B cell (primary cell): ENCODE results near the gene CASTOR2. TPM values are rescaled to one million over a fixed set of nuclear protein-coding genes. Genes with fewer than 3 reads are reported as not detected.
A peak's percentile ranks its signal among the peaks of the same experiment; 100 is the strongest.
"Not testable (repeated sequence)": the region's sequence is repeated elsewhere in the genome, so short reads cannot be mapped to it uniquely, and the experiment has no call there.

Experiments
- ATAC-seq: fragments of 200-7000 bp; cut with Tn5 transposase; one replicate; pipeline ENCODE4 v1.10.0; 2021; ENCODE audit warnings: low read depth, mild to moderate bottlenecking, moderate number of reproducible peaks, moderate library complexity
- CTCF ChIA-PET: fragments of 350-600 bp; sonication (Branson Sonifier 250); formaldehyde crosslinking; loops from one replicate; lab custom pipeline; 2021; ENCODE audit warnings: antibody characterized with exemption, inconsistent platforms; lab: Charles Lee
- POLR2A ChIA-PET: fragments of 350-600 bp; sonication (Branson Sonifier 250); formaldehyde crosslinking; loops from one replicate; lab custom pipeline; 2021; ENCODE audit warnings: antibody characterized with exemption; lab: Charles Lee
- DNase-seq: peaks from one replicate; pipeline ENCODE4 v3.0.0; 2013
- H2AFZ ChIP-seq: 2 replicates; pipeline ENCODE4 v1.6.1; 2012; ENCODE audit warnings: mild to moderate bottlenecking, low read depth, low read length; ENCODE audit not compliant: insufficient read depth, poor library complexity, severe bottlenecking
- H3K27ac ChIP-seq, 2 donors: 1 replicate in 1 of 2; 2 replicates in 1 of 2; pipeline ENCODE4 v1.5.1; 2012 to 2013; ENCODE audit warnings: low read length in 2 of 2, mild to moderate bottlenecking in 2 of 2, moderate library complexity in 1 of 2
- H3K27me3 ChIP-seq, 4 experiments: fragments of 200-600 bp in 1 of 4; sonication (generic) in 1 of 4; replicated peaks in 1 of 4; 1 replicate in 2 of 4; 2 replicates in 2 of 4; pipeline versions ENCODE4 v1.6.1 to v1.7.0; 2013 to 2016; ENCODE audit warnings: low read length in 3 of 4, mild to moderate bottlenecking in 2 of 4, mixed read lengths in 1 of 4, moderate library complexity in 1 of 4; ENCODE audit not compliant: insufficient read depth in 4 of 4, control insufficient read depth in 3 of 4; ENCODE audit errors: control extremely low read depth in 1 of 4
- H3K36me3 ChIP-seq, 2 experiments: replicated peaks in 1 of 2; 1 replicate in 1 of 2; 2 replicates in 1 of 2; pipeline versions ENCODE4 v1.6.1 to v1.7.1; 2013; ENCODE audit warnings: low read length in 1 of 2; ENCODE audit not compliant: insufficient read depth in 2 of 2, control insufficient read depth in 1 of 2; ENCODE audit errors: control extremely low read depth in 1 of 2, extremely low read depth in 1 of 2
- H3K4me1 ChIP-seq, 2 donors: fragments of 200-600 bp in 1 of 2; sonication (generic) in 1 of 2; 1 replicate in 1 of 2; 2 replicates in 1 of 2; pipeline versions ENCODE4 v1.5.1 to v1.6.1; 2013 to 2017; ENCODE audit warnings: low read length in 2 of 2; ENCODE audit not compliant: control insufficient read depth in 2 of 2, insufficient read depth in 2 of 2
- H3K4me2 ChIP-seq: replicated peaks from 2 replicates; pipeline ENCODE3; 2012; ENCODE audit warnings: mild to moderate bottlenecking, low read depth, low read length; ENCODE audit not compliant: poor library complexity, severe bottlenecking
- H3K4me3 ChIP-seq, 5 experiments: fragments of 200-600 bp in 1 of 5; sonication (generic) in 1 of 5; 1 replicate in 3 of 5; 2 replicates in 2 of 5; pipeline versions ENCODE4 v1.5.1 to v1.7.0; 2011 to 2016; ENCODE audit warnings: low read length in 4 of 5, mild to moderate bottlenecking in 4 of 5, low read depth in 2 of 5, control low read depth in 1 of 5, moderate library complexity in 1 of 5; ENCODE audit not compliant: insufficient read depth in 1 of 5; ENCODE audit errors: control extremely low read depth in 1 of 5, extremely low read depth in 1 of 5
- H3K79me2 ChIP-seq: fragments of 200-600 bp; sonication (generic); one replicate; pipeline ENCODE4 v1.6.0; 2016; ENCODE audit warnings: low read length; ENCODE audit not compliant: control insufficient read depth, insufficient read depth
- H3K9ac ChIP-seq: fragments of 200-600 bp; sonication (generic); 2 replicates; pipeline ENCODE4 v1.6.1; 2017; ENCODE audit warnings: mild to moderate bottlenecking, low read length, moderate library complexity
- H3K9me3 ChIP-seq, 3 donors: one replicate each; pipeline versions ENCODE4 v1.6.1 to v1.7.1; 2013; ENCODE audit warnings: low read length in 2 of 3; ENCODE audit not compliant: control insufficient read depth in 2 of 3, insufficient read depth in 1 of 3; ENCODE audit errors: control extremely low read depth in 1 of 3
- H4K20me1 ChIP-seq: 2 replicates; pipeline ENCODE4 v1.6.0; 2012; ENCODE audit warnings: mild to moderate bottlenecking, low read length; ENCODE audit not compliant: insufficient read depth, control insufficient read depth, poor library complexity, severe bottlenecking
- H3K27ac Mint-ChIP-seq: one replicate; pipeline ENCODE4 v1.8.0; 2021; ENCODE audit warnings: mixed read lengths
- H3K27me3 Mint-ChIP-seq: one replicate; pipeline ENCODE4 v1.8.0; 2021; ENCODE audit warnings: mixed read lengths
- H3K4me1 Mint-ChIP-seq: one replicate; pipeline ENCODE4 v1.8.0; 2021; ENCODE audit warnings: mixed read lengths
- H3K4me3 Mint-ChIP-seq: one replicate; pipeline ENCODE4 v1.8.0; 2021; ENCODE audit warnings: mixed read lengths
- H3K9me3 Mint-ChIP-seq: one replicate; pipeline ENCODE4 v1.8.0; 2022; ENCODE audit warnings: mixed read lengths; ENCODE audit not compliant: insufficient read depth
- WGBS: methylation state at CpG from one replicate; pipeline ENCODE4 v1.1.5; 2013; ENCODE audit warnings: missing lambda C conversion rate; ENCODE audit not compliant: insufficient coverage; 5-methylcytosine and 5-hydroxymethylcytosine counted together
- intact Hi-C: fragments of 100-400 bp; cut with micrococcal nuclease; formaldehyde crosslinking; loops from one replicate; pipeline ENCODE4 v1.10.0; 2022
- polyA plus RNA-seq: library from polyadenylated mRNA; depleted of rRNA; stranded (reverse); fragments of >200 nt; gene quantifications from 2 replicates; pipeline ENCODE4 v1.2.3, GENCODE V29; 2012
- total RNA-seq, 2 donors: library from RNA; stranded (reverse); fragments of 120-200 nt in 1 of 2; gene quantifications; 1 replicate in 1 of 2; 2 replicates in 1 of 2; pipeline versions ENCODE4 v1.2.3 to v1.2.4, GENCODE V29; 2013 to 2022

CASTOR2 gene
- total and polyA plus RNA-seq, 2 donors (not counting 1 experiment from before 2014, with no cell fraction given), result 1.8 to 5.1 TPM

DNA sequence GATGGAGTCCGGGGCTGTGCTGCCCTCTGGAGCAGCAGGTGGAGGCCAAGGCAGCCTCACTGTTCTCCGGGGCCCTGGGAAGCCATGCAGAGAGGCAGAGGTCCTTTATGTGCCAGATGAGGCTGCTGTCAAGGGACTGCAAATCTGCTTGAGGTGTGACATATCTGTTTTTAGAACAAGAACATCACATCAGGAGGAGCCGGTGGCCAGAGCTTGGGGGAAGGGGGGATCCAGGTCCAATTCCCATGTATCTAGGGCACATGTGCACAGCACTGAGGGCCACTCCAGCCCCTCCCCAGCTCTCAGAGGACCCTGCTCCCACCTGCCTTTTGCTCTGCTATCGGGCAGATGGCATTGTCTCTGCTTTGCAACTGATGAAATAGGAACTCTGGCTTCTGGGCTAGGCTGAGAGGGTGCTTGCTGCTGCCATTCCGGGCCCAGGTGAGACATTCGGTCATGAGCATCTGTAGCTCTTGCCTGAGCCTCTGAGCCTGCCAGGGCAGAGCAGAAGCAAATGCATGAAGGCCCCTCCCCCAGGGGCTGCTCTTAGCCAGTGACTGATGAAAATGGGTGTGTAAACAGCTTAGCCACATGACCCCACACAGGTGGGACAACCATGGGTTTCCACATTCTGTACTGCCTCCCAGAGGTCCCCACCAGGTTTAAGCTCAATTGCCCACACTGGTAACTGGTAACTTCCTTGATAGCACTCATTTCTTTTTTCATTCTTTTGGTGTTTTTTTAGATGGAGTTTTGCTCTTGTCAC is 32.8 kb upstream of the CASTOR2 start:
- H3K27me3 ChIP-seq, intact Hi-C loops, H2AFZ ChIP-seq, H3K79me2 ChIP-seq, DNase-seq, H3K9me3 ChIP-seq, H3K4me1 Mint-ChIP-seq, H3K36me3 ChIP-seq, H3K27ac Mint-ChIP-seq, H4K20me1 ChIP-seq, H3K4me2 ChIP-seq, CTCF ChIA-PET, H3K4me3 ChIP-seq, POLR2A ChIA-PET, H3K9me3 Mint-ChIP-seq, H3K4me3 Mint-ChIP-seq, H3K9ac ChIP-seq, H3K4me1 ChIP-seq, H3K27ac ChIP-seq, H3K27me3 Mint-ChIP-seq: not testable (repeated sequence)
- ATAC-seq, result peak; percentile 54
- no CpG with 5 or more reads among the region's 6 CpGs for WGBS

- intact Hi-C loops, ATAC-seq, DNase-seq, H4K20me1 ChIP-seq, H2AFZ ChIP-seq, H3K9me3 Mint-ChIP-seq, H3K4me1 ChIP-seq, H3K36me3 ChIP-seq, H3K27ac Mint-ChIP-seq, H3K4me2 ChIP-seq, H3K4me3 Mint-ChIP-seq, H3K9me3 ChIP-seq, POLR2A ChIA-PET, H3K27ac ChIP-seq, H3K79me2 ChIP-seq, H3K9ac ChIP-seq, H3K27me3 Mint-ChIP-seq, CTCF ChIA-PET, H3K27me3 ChIP-seq, H3K4me1 Mint-ChIP-seq, H3K4me3 ChIP-seq: not testable (repeated sequence)
- WGBS, result no CpG with 5 or more reads among the region's 2 CpGs
Observed at GRCh38 chr7:74939429-74939828, 25.1 kb upstream of the CASTOR2 start.

GRCh38 chr7:74941302-74942069 is 23.0 kb upstream of the CASTOR2 start:
- H3K79me2 ChIP-seq, H3K4me1 ChIP-seq, H2AFZ ChIP-seq, H3K4me1 Mint-ChIP-seq, ATAC-seq, intact Hi-C loops, H3K4me3 ChIP-seq, DNase-seq, H3K27me3 ChIP-seq, H3K27me3 Mint-ChIP-seq, H3K27ac ChIP-seq, H3K9me3 Mint-ChIP-seq, H3K9me3 ChIP-seq, H3K36me3 ChIP-seq, POLR2A ChIA-PET, H4K20me1 ChIP-seq, CTCF ChIA-PET, H3K4me3 Mint-ChIP-seq, H3K4me2 ChIP-seq, H3K27ac Mint-ChIP-seq, H3K9ac ChIP-seq: not testable (repeated sequence)
- no CpG with 5 or more reads among the region's 9 CpGs for WGBS

DNA sequence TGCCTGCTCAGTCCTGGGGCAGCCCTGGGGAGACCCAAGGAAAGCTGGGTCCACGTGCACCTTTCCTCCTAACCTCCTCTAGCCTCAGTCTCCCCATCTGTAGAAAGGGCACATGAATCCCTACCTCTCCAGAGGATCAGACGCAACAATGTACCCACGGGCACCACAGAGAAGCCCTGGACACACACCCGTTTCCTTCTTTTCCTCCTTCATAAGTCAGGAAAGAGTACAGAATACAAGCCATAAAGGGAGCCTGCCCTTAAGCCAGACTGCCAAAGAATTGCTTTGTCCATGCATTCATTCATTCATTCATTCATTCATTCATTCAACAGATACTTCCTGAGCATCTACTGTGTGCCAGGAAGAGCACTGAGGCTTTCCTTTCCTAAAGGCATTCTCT is 20.6 kb upstream of the CASTOR2 start:
- H3K9me3 ChIP-seq, H3K4me2 ChIP-seq, H3K27me3 ChIP-seq, POLR2A ChIA-PET, H3K9me3 Mint-ChIP-seq, H3K4me1 Mint-ChIP-seq, intact Hi-C loops, H3K27ac Mint-ChIP-seq, H3K79me2 ChIP-seq, DNase-seq, H3K4me3 Mint-ChIP-seq, H4K20me1 ChIP-seq, H3K4me3 ChIP-seq, H3K4me1 ChIP-seq, H3K9ac ChIP-seq, H3K27me3 Mint-ChIP-seq, H3K36me3 ChIP-seq, ATAC-seq, H3K27ac ChIP-seq, H2AFZ ChIP-seq: not testable (repeated sequence)
- no CpG with 5 or more reads among the region's 4 CpGs for WGBS
- CTCF ChIA-PET, result interaction anchor here (0.7 kb wide), 1 partner anchor 1608 kb away, joined by 3 read pairs; no protein-coding TSS in a partner anchor
